ENCODE data around the gene CIROP. TPM values are rescaled to one million over a fixed set of nuclear protein-coding genes. Genes with fewer than 3 reads are reported as not detected.
A peak's percentile ranks its signal among the peaks of the same experiment; 100 is the strongest.

CIROP gene
- total RNA-seq, 4 donors from 2014 or later, result not detected

- H3K4me1 ChIP-seq, result no peaks in the 10 kb centered on the region
- no peaks in the 10 kb centered on the region for H3K27me3 ChIP-seq
- DNase-seq, result no peak
- no peak overlapping the region for H3K27ac ChIP-seq
- H3K9me3 ChIP-seq, result no peaks in the 10 kb centered on the region
- H3K36me3 ChIP-seq, result no peaks in the 10 kb centered on the region
- TF ChIP-seq POLR2A (IDR thresholded peaks at IDR 0.05), result no peak
- no peak for TF ChIP-seq CTCF (IDR thresholded peaks at IDR 0.05)
- no peak overlapping the region for H3K4me3 ChIP-seq
Measured at GRCh38 chr14:23148591-23149249, 43.9 kb upstream of the CIROP start.

- H3K27me3 ChIP-seq, result no peaks in the 10 kb centered on the region
- H3K4me3 ChIP-seq, result no peak overlapping the region
- H3K4me1 ChIP-seq, result no peaks in the 10 kb centered on the region
- H3K36me3 ChIP-seq, result no peaks in the 10 kb centered on the region
- no peaks in the 10 kb centered on the region for H3K9me3 ChIP-seq
- peak overlapping the region in 1 of 4 donors; percentile 0 for H3K27ac ChIP-seq
- no peak for TF ChIP-seq CTCF (IDR thresholded peaks at IDR 0.05)
- TF ChIP-seq POLR2A (IDR thresholded peaks at IDR 0.05), result no peak
- DNase-seq, result no peak
Measured at GRCh38 chr14:23147676-23148075, 42.9 kb upstream of the CIROP start.

GRCh38 chr14:23146980-23147379 is 42.2 kb upstream of the CIROP start:
- no peak for TF ChIP-seq CTCF (IDR thresholded peaks at IDR 0.05)
- Histone ChIP-seq H3K4me3 (no peak overlapping the region), H3K27ac (no peak overlapping the region), H3K9me3 (no peaks in the 10 kb centered on the region), H3K4me1 (no peaks in the 10 kb centered on the region), H3K27me3 (no peaks in the 10 kb centered on the region), H3K36me3 (no peaks in the 10 kb centered on the region)
- no peak for DNase-seq

GRCh38 chr14:23146351-23146910 is 41.6 kb upstream of the CIROP start:
- no peak for TF ChIP-seq CTCF (IDR thresholded peaks at IDR 0.05)
- no peak for TF ChIP-seq POLR2A (IDR thresholded peaks at IDR 0.05)
- Histone ChIP-seq H3K27ac (peak overlapping the region in 2 of 4 donors; percentile 33 to 53), H3K9me3 (no peaks in the 10 kb centered on the region), H3K27me3 (no peaks in the 10 kb centered on the region), H3K4me1 (no peaks in the 10 kb centered on the region), H3K4me3 (no peak overlapping the region), H3K36me3 (no peaks in the 10 kb centered on the region)
- no peak for DNase-seq

GRCh38 chr14:23145794-23146350 is 41.1 kb upstream of the CIROP start:
- Histone ChIP-seq H3K4me1 (no peaks in the 10 kb centered on the region), H3K4me3 (no peak overlapping the region), H3K36me3 (peaks cover 0 to 2% (median 0%) of the 10 kb centered on the region in 3 donors), H3K27ac (peak overlapping the region in 2 of 4 donors; percentile 33 to 53), H3K27me3 (no peaks in the 10 kb centered on the region), H3K9me3 (no peaks in the 10 kb centered on the region)
- no peak for DNase-seq
- TF ChIP-seq POLR2A (IDR thresholded peaks at IDR 0.05) (no peak), CTCF (IDR thresholded peaks at IDR 0.05) (no peak)

All from Peyer's patch (tissue), 4 donors.